NCI-H187 treated with DMSO at 0.1 percent for 48 hours (cell line): ENCODE results near the gene NDUFS2.

Experiments used
- DNase-seq: peaks from one replicate; lab custom pipeline; 2025; lab: John Stamatoyannopoulos, UW

Gene NDUFS2

GRCh38 chr1:161172776-161173376 lies 29.3 kb upstream of the NDUFS2 start:
- no peak for DNase-seq

DNA sequence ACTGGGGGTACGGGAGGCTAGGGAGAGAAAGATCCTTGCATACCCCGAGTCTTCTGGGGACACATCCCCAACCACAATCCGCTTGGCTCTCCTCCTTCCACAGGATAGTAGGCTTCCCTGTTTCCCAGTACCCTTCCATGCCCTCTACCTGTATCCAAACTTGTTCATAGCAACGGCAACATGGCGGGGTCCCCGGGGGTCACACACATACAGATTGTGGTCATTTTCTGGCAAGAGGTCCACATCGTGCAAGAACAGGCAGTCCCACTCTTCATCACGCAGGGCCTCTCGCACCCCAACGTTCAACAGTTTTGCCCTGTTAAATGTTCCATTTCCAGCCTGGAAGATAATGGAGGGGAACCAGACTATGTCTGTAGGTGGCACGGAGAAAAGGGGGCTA lies 28.5 kb upstream of the NDUFS2 start:
- no peak for DNase-seq

DNA sequence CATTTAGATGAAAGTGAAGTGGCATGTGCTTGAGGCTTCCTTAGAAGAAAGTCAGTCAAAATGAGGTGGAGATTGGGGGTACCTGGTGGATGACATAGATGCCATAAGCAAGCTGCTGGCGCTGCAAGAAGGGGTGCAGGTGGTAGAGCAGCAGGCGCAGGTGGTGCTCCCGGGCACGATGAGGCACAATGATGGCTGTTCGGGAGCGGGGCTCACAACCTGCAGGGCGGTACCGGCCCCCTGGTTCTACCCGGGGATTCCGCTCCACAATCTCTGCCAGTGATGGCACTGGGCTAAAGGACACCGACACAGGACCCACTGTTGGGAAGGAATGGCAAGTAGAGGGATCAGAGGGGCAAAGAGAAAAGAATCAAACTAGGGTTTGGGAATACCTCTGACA lies 27.3 kb upstream of the NDUFS2 start:
- no peak for DNase-seq

- DNase-seq, result no peak
These were observed 26.3 kb upstream of the NDUFS2 start for GRCh38 chr1:161175771-161176453.

GRCh38 chr1:161176468-161177111 lies 25.6 kb upstream of the NDUFS2 start:
- no peak for DNase-seq

- DNase-seq, result peak; percentile 66
These were observed 24.8 kb upstream of the NDUFS2 start, which contains the start of gene B4GALT3 for GRCh38 chr1:161177112-161177935. Gene B4GALT3 (minus strand): TSS chr1:161177507. CDS start chr1:161176060, 1,447 bp downstream.

GRCh38 chr1:161177936-161178244 lies 24.3 kb upstream of the NDUFS2 start:
- no peak for DNase-seq

DNA sequence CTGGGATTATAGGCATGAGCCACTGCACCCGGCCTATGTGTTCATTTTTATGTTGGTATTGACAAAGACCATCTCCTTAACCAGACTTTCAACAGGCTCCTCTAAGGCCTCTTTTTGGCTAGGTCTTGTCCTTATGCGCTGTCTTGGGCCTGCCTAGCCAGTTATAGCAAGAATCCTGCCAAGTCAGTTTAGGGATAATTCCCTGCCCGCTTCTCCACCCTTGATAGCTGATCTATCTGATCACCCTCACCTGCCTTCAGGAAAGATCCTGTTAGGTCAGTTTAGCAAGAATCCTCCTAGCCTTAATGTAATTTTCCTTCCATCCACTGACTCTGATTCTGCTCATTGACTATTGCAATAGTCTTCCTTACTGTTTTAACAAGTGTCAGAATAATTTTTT lies 22.5 kb upstream of the NDUFS2 start:
- DNase-seq, result no peak

DNA sequence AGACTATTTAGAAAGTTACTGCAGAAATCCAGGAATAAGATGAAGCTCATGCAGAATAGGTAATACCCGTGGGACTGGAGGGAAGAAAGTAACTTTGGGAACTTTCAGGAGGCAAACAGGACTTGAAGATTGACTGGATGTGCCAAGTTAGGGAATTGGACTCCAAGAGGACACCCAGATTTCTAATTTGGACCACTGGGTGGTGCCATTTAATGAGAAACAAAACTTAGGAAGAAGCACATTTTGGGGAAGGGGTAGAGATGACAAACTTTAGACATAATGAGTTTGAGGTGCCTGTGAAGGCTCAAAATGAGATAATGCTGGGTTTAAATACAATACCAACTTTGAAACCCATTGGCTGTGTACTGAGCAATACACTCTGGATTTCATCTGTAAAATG lies 21.5 kb upstream of the NDUFS2 start:
- no peak for DNase-seq

- DNase-seq, result no peak
These were observed 20.0 kb upstream of the NDUFS2 start for GRCh38 chr1:161182214-161182613.

DNA sequence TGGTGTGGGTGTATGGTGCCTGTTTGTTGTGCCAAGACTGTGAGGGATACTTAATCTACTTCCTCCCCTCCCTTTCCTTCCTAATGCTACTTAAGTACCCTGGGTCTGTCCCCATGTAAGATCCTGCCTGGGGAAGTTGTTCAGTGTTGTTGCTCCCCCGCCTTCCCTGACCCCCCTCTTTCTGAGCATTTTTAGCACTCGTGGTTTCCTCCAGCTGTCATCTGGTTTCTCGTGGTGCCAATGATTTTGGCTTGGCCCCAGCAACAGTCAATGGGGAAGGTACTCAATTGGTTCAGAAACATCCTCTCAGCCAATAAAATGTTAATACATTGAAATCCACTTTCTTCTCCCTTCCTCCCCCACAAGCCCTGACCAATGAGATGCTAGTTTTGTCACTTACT lies 16.9 kb upstream of the NDUFS2 start:
- DNase-seq, result no peak

- DNase-seq, result no peak
These were observed 16.3 kb upstream of the NDUFS2 start for GRCh38 chr1:161185732-161186311.

- no peak for DNase-seq
These were observed 14.9 kb upstream of the NDUFS2 start for GRCh38 chr1:161187311-161187710.

DNA sequence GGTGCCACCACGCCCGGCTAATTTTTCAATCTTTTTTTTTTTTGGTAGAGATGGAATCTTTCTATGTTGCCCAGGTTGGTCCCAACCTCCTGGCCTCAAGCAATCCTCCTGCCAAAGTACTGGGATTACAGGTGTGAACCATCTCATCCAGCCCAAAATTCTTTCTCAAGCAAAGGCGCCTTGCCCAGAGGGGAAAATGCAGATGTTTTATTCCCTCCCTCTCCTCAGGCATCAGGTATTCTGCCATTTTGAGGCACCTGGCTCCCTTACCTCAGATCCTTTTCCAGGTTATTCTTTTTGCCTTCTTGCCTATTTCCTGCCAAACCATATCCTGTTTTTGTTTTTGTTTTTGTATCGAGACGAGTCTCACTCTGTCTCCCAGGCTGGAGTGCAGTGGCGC lies 13.8 kb upstream of the NDUFS2 start:
- DNase-seq, result no peak

- DNase-seq, result no peak
These were observed 13.1 kb upstream of the NDUFS2 start for GRCh38 chr1:161189036-161189435.

- DNase-seq, result no peak
These were observed 11.1 kb upstream of the NDUFS2 start for GRCh38 chr1:161190962-161191521.

DNA sequence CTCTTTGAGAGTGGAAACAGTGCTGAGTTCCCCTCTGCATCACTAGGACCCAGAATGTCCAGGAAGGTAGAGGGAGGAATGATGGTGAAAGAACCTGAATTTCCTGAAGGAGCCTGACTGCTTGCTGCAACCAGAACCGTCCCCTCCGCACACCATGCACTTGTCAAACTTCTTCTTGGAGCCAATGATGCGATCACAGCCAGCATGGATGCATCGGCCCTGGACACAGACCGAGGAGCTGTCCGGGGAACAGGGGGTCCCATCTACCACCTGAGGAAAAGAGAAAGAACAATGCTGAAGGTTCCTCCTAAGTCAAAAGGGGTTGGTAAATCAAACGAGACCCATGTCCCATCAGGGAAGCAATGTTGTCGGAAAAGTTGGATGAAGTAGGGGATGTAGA lies 10.2 kb upstream of the NDUFS2 start:
- DNase-seq, result no peak

GRCh38 chr1:161192476-161193465 lies 9.4 kb upstream of the NDUFS2 start:
- DNase-seq, result peak; percentile 59

GRCh38 chr1:161193561-161194235 lies 8.5 kb upstream of the NDUFS2 start:
- DNase-seq, result no peak

DNA sequence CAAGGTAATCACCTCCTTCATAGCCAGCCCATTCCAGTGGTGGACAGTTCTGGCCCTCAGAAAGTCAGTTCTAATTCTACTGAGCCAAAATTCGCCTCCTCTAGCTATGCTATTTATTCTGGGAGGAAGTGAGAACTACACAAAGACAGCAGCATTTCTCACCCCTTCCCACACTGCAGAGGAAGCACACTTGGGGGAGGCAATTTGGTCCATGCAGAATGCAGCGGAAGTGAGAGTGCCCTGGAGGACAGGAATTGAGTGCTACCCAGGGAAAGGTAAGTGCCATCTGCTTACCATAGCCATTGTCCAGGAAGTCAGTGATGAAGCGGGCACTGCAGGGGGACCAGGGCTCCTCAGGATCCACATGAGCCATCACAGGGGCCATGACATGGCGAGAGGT lies 7.0 kb upstream of the NDUFS2 start:
- DNase-seq, result no peak
